Neural cell (in vitro differentiated cells): Measurements from ENCODE around the gene FABP1. TPM values are rescaled to one million over a fixed set of nuclear protein-coding genes. Genes with fewer than 3 reads are reported as not detected.

ENCODE experiments used
- H2AFZ ChIP-seq: fragments of 200-600, 300-800 bp; sonication (generic), shearing (Covaris generic); 2 replicates; pipeline ENCODE4 v1.6.0; 2014; ENCODE audit warnings: low read depth, mild to moderate bottlenecking, antibody characterized with exemption, low read length, moderate library complexity
- H3F3A ChIP-seq: fragments of 200-600 bp; shearing (Covaris generic); 2 replicates; pipeline ENCODE4 v1.6.1; 2016; ENCODE audit warnings: mild to moderate bottlenecking, moderate library complexity, mixed read lengths, antibody characterized with exemption, low read length; ENCODE audit not compliant: insufficient read depth, poor library complexity, severe bottlenecking
- H3K27ac ChIP-seq: fragments of 200-600, 300-800 bp; sonication (generic), shearing (Covaris generic); 2 replicates; pipeline ENCODE4 v1.5.1; 2014; ENCODE audit warnings: mild to moderate bottlenecking, low read length, moderate library complexity
- H3K27me3 ChIP-seq: fragments of 300-800, 200-600 bp; sonication (generic), shearing (Covaris generic); 2 replicates; pipeline ENCODE4 v1.6.0; 2014; ENCODE audit warnings: mild to moderate bottlenecking, low read depth, low read length, moderate library complexity; ENCODE audit not compliant: insufficient read depth
- H3K36me3 ChIP-seq: fragments of 300-800, 200-600 bp; sonication (generic), shearing (Covaris generic); 2 replicates; pipeline ENCODE4 v1.5.1; 2014; ENCODE audit warnings: mild to moderate bottlenecking, antibody characterized with exemption, low read length, moderate library complexity; ENCODE audit not compliant: insufficient read depth
- H3K4me2 ChIP-seq: fragments of 300-800, 200-600 bp; sonication (generic), shearing (Covaris generic); 2 replicates; pipeline ENCODE4 v1.6.0; 2014; ENCODE audit warnings: mild to moderate bottlenecking, low read length
- H3K4me3 ChIP-seq: fragments of 300-800, 200-600 bp; sonication (generic), shearing (Covaris generic); 2 replicates; pipeline ENCODE4 v1.5.1; 2014; ENCODE audit warnings: mild to moderate bottlenecking, low read length, moderate library complexity
- H3K79me2 ChIP-seq: fragments of 200-600 bp; shearing (Covaris generic); replicated peaks from 2 replicates; pipeline ENCODE4 v1.6.0; 2014; ENCODE audit warnings: mild to moderate bottlenecking, low read length, moderate library complexity; ENCODE audit not compliant: insufficient read depth
- H3K9ac ChIP-seq: fragments of 300-800, 200-600 bp; sonication (generic), shearing (Covaris generic); 2 replicates; pipeline ENCODE4 v1.6.1; 2016; ENCODE audit warnings: mild to moderate bottlenecking, low read length, mixed read lengths
- H3K9me2 ChIP-seq: fragments of 200-600 bp; shearing (Covaris generic); 2 replicates; pipeline ENCODE4 v1.6.1; 2016; ENCODE audit warnings: mild to moderate bottlenecking, low read length, mixed read lengths; ENCODE audit not compliant: insufficient read depth
- H3K9me3 ChIP-seq: fragments of 200-600, 300-800 bp; sonication (generic), shearing (Covaris generic); 2 replicates; pipeline ENCODE4 v1.6.1; 2016; ENCODE audit warnings: mild to moderate bottlenecking, mixed run types, low read length, moderate library complexity, mixed read lengths
- H4K20me1 ChIP-seq: fragments of 200-600 bp; shearing (Covaris generic); 2 replicates; pipeline ENCODE4 v1.6.1; 2016; ENCODE audit warnings: mild to moderate bottlenecking, mixed run types; ENCODE audit not compliant: insufficient read depth
- CTCF ChIP-seq: fragments of 450-650 bp; IDR thresholded peaks from 2 replicates; pipeline ENCODE4 v1.5.1; 2014; ENCODE audit warnings: antibody characterized with exemption, mild to moderate bottlenecking, moderate library complexity; ENCODE audit not compliant: poor library complexity, severe bottlenecking
- EP300 ChIP-seq: fragments of 450-650 bp; conservative IDR thresholded peaks from 2 replicates; pipeline ENCODE4 v1.6.1; 2014; ENCODE audit warnings: antibody characterized with exemption, mild to moderate bottlenecking, moderate library complexity; ENCODE audit not compliant: poor library complexity, severe bottlenecking
- EZH2 ChIP-seq: fragments of 200-600, 300-800 bp; shearing (Covaris generic), sonication (generic); IDR thresholded peaks from 2 replicates; pipeline ENCODE4 v1.6.1; 2014; ENCODE audit warnings: antibody characterized with exemption, low read length, borderline replicate concordance, mild to moderate bottlenecking; ENCODE audit not compliant: insufficient read depth, poor library complexity, severe bottlenecking
- MXI1 ChIP-seq: fragments of 450-650 bp; conservative IDR thresholded peaks from 2 replicates; pipeline ENCODE4 v1.6.1; 2014; ENCODE audit warnings: antibody characterized with exemption, mild to moderate bottlenecking; ENCODE audit not compliant: poor library complexity, severe bottlenecking
- POLR2AphosphoS5 ChIP-seq: IDR thresholded peaks from 2 replicates; pipeline ENCODE4 v1.6.1; 2012
- RAD21 ChIP-seq: fragments of 450-650 bp; conservative IDR thresholded peaks from 2 replicates; pipeline ENCODE4 v1.6.1; 2014; ENCODE audit warnings: antibody characterized with exemption, mild to moderate bottlenecking, moderate library complexity
- REST ChIP-seq: IDR thresholded peaks from 2 replicates; pipeline ENCODE4 v1.6.1; 2012; ENCODE audit warnings: borderline replicate concordance
- SMC3 ChIP-seq: fragments of 450-650 bp; conservative IDR thresholded peaks from 2 replicates; pipeline ENCODE4 v1.6.1; 2014; ENCODE audit warnings: antibody characterized with exemption, mild to moderate bottlenecking, moderate library complexity; ENCODE audit not compliant: poor library complexity
- TAF1 ChIP-seq: IDR thresholded peaks from 2 replicates; pipeline ENCODE4 v1.6.1; 2012; ENCODE audit warnings: low read depth
- polyA plus RNA-seq: library from polyadenylated mRNA; depleted of rRNA; stranded (reverse); fragments of >200 nt; gene quantifications from 2 replicates; pipeline ENCODE4 v1.2.3, GENCODE V29; 2014

The FABP1 gene
- polyA plus RNA-seq, 1 donor from 2014 or later = not detected

GRCh38 chr2:88081924-88082608, 45.8 kb downstream of the FABP1 start:
- Histone ChIP-seq H3K36me3 (no peaks in the 10 kb centered on the region), H3K9me3 (no peaks in the 10 kb centered on the region), H3K27me3 (no peaks in the 10 kb centered on the region), H3K4me2 (no peak overlapping the region), H3K9me2 (no peaks in the 10 kb centered on the region), H3K4me3 (no peak overlapping the region), H3K79me2 (no peaks in the 10 kb centered on the region), H3F3A (no peaks in the 10 kb centered on the region), H3K27ac (no peak overlapping the region), H2AFZ (no peak overlapping the region), H3K9ac (no peak overlapping the region), H4K20me1 (no peaks in the 10 kb centered on the region)
- TF ChIP-seq TAF1 = no peak
- no peak for TF ChIP-seq POLR2AphosphoS5
- TF ChIP-seq CTCF = no peak
- no peak for TF ChIP-seq RAD21

- Histone ChIP-seq H3K9ac (no peak overlapping the region), H4K20me1 (no peaks in the 10 kb centered on the region), H3K4me3 (no peak overlapping the region), H3K27me3 (no peaks in the 10 kb centered on the region), H3K36me3 (no peaks in the 10 kb centered on the region), H3K4me2 (no peak overlapping the region), H3K9me3 (no peaks in the 10 kb centered on the region), H3K9me2 (no peaks in the 10 kb centered on the region), H3K79me2 (no peaks in the 10 kb centered on the region), H2AFZ (no peak overlapping the region), H3K27ac (no peak overlapping the region), H3F3A (no peaks in the 10 kb centered on the region)
- no peak for TF ChIP-seq CTCF
- TF ChIP-seq TAF1 = no peak
- no peak for TF ChIP-seq EP300
- TF ChIP-seq MXI1 = no peak
These were observed 47.3 kb downstream of the FABP1 start for GRCh38 chr2:88080545-88080944.

GRCh38 chr2:88078643-88079172, 49.2 kb downstream of the FABP1 start:
- H3K79me2 ChIP-seq = no peaks in the 10 kb centered on the region
- no peak overlapping the region for H3K27ac ChIP-seq
- no peak overlapping the region for H2AFZ ChIP-seq
- no peaks in the 10 kb centered on the region for H3K9me2 ChIP-seq
- H3K4me2 ChIP-seq = no peak overlapping the region
- H3K36me3 ChIP-seq = no peaks in the 10 kb centered on the region
- H4K20me1 ChIP-seq = no peaks in the 10 kb centered on the region
- no peaks in the 10 kb centered on the region for H3K27me3 ChIP-seq
- TF ChIP-seq CTCF (no peak), RAD21 (no peak), REST (no peak), EP300 (no peak), EZH2 (no peak), TAF1 (no peak), POLR2AphosphoS5 (no peak), MXI1 (no peak), SMC3 (no peak)
- no peak overlapping the region for H3K4me3 ChIP-seq
- H3K9me3 ChIP-seq = no peaks in the 10 kb centered on the region
- no peak overlapping the region for H3K9ac ChIP-seq
- no peaks in the 10 kb centered on the region for H3F3A ChIP-seq
